ENCODE results near the gene RBFOX1.

RBFOX1 gene

DNA sequence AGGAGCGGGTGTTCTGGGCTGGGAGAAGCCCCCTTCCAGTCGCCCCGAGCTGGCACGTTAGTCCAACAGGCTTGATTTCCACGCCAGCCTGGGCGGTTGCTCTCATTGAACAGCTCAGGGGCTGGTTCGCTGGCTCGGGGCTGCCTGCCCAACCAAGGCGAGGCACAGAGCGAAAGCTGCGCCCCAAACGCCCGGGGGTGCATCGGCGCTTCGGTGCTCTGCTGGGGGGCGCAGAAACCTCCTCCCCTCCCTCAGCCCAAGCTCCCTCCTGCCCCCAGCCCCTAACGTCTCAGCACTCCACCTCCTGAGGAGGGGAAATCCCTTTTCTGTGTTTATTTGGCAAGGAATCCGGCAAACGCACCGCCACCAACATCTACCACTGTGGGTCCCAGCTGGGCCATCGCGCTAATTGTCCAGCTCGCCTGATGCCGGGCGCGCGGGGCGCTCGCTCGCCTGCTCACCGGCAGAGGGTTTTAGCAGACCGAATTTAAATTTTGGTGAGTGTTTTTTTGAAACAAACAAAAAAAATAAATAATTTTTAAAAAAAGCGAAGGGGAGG is 29.5 kb upstream of the RBFOX1 start:
- no peak for DNase-seq (ENCODE audit: low spot score)
- TF ChIP-seq CTCF (IDR thresholded peaks at IDR 0.05; ENCODE audit: borderline replicate concordance, control extremely low read depth, extremely low read depth, insufficient read depth, missing control alignments): no peak
- in situ Hi-C loops (cut with MboI; ENCODE audit: low sequenced_read_pairs, unreplicated experiment): no loop called here

DNA sequence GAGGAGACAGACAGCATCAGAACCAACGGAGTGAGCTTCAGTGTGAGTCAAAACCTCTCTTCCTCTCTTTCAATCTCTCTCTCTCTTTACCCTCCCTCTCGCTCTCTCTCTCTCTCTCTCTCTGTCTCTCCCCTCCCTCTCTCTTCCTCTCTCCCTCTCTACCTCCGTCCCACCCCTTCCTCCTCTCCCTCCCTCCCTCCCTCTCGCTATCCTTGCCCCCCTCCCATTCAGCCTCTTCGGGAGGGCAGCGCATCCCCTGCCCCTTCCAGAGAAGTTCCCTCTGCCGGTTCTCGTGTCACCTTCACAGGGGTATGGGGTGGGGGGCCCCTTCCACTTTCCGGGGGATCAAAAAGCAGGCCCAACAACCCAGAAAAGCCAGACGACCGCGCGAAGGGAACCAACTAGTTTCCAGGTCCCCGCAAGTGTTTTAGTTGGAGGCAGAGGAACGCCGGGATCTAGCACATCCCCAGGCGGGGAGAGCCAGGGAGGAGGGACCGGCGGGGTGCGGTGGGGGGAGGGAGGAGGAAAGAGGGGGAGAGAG is 28.9 kb upstream of the RBFOX1 start:
- in situ Hi-C loops (cut with MboI; ENCODE audit: low sequenced_read_pairs, unreplicated experiment): no loop called here
- no peak for DNase-seq (ENCODE audit: low spot score)
- no peak for TF ChIP-seq CTCF (IDR thresholded peaks at IDR 0.05; ENCODE audit: borderline replicate concordance, control extremely low read depth, extremely low read depth, insufficient read depth, missing control alignments)

GRCh38 chr16:7304279-7304678 is 28.4 kb upstream of the RBFOX1 start:
- in situ Hi-C loops (cut with MboI; ENCODE audit: low sequenced_read_pairs, unreplicated experiment): no loop called here

GRCh38 chr16:7304958-7305357 is 27.7 kb upstream of the RBFOX1 start:
- TF ChIP-seq CTCF (IDR thresholded peaks at IDR 0.05; ENCODE audit: borderline replicate concordance, control extremely low read depth, extremely low read depth, insufficient read depth, missing control alignments): no peak
- DNase-seq (ENCODE audit: low spot score): no peak

More at GRCh38 chr16:7304279-7304678, 28.4 kb upstream of the RBFOX1 start:
- no peak for TF ChIP-seq CTCF (IDR thresholded peaks at IDR 0.05; ENCODE audit: borderline replicate concordance, control extremely low read depth, extremely low read depth, insufficient read depth, missing control alignments)
- no peak for DNase-seq (ENCODE audit: low spot score)

GRCh38 chr16:7313170-7313569 is 19.5 kb upstream of the RBFOX1 start:
- no peak for DNase-seq (ENCODE audit: low spot score)
- in situ Hi-C loops (cut with MboI; ENCODE audit: low sequenced_read_pairs, unreplicated experiment): no loop called here
- no peak for TF ChIP-seq CTCF (IDR thresholded peaks at IDR 0.05; ENCODE audit: borderline replicate concordance, control extremely low read depth, extremely low read depth, insufficient read depth, missing control alignments)

More at GRCh38 chr16:7304958-7305357, 27.7 kb upstream of the RBFOX1 start:
- in situ Hi-C loops (cut with MboI; ENCODE audit: low sequenced_read_pairs, unreplicated experiment): no loop called here

DNA sequence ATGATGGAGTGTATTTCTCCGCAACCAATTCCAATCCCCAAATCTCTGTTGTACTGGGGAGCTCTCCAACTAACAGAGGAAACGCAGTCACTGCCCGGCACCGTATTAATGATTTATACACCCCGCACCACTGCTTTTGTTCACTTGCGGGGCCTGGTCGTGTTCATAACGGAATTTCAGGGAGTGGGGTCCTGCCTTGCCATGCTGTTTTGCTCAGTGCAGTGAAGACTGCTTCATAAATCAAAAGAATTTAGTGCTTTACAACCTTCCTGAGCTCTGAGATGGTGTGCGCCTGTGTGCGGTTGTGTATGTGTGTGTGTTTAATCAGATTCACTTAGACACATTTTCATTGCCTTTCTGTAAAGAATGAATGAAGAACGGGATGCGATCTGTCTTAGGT is 18.5 kb upstream of the RBFOX1 start:
- TF ChIP-seq CTCF (IDR thresholded peaks at IDR 0.05; ENCODE audit: borderline replicate concordance, control extremely low read depth, extremely low read depth, insufficient read depth, missing control alignments): no peak
- in situ Hi-C loops (cut with MboI; ENCODE audit: low sequenced_read_pairs, unreplicated experiment): no loop called here
- DNase-seq (ENCODE audit: low spot score): no peak
